WTC11 (cell line): ENCODE results near the gene MYMK. TPM values are rescaled to one million over a fixed set of nuclear protein-coding genes. Genes with fewer than 3 reads are reported as not detected.

ENCODE experiments used
- ATAC-seq: fragments of 200-7000 bp; cut with Tn5 transposase; 2 replicates; pipeline ENCODE4 v1.10.0; 2021; ENCODE audit warnings: mild to moderate bottlenecking, moderate library complexity
- CTCF ChIA-PET: fragments of 300-600 bp; sonication (Branson Sonifier 250); formaldehyde crosslinking; loops from one replicate; lab custom pipeline; 2021; ENCODE audit warnings: antibody characterized with exemption; lab: Charles Lee
- POLR2A ChIA-PET: fragments of 350-600 bp; sonication (Branson Sonifier 250); formaldehyde crosslinking; loops from one replicate; lab custom pipeline; 2021; ENCODE audit warnings: antibody characterized with exemption; lab: Charles Lee
- DNase-seq: peaks from one replicate; pipeline ENCODE4 v3.0.0; 2021; ENCODE audit warnings: low spot score
- H3K27ac Mint-ChIP-seq: 2 replicates; pipeline ENCODE4 v1.8.0; 2021; ENCODE audit warnings: mixed read lengths
- H3K27me3 Mint-ChIP-seq: 2 replicates; pipeline ENCODE4 v1.8.0; 2021; ENCODE audit warnings: low read depth, mild to moderate bottlenecking, moderate library complexity, mixed read lengths
- H3K36me3 Mint-ChIP-seq: 2 replicates; pipeline ENCODE4 v1.8.0; 2021; ENCODE audit warnings: mixed read lengths
- H3K4me1 Mint-ChIP-seq: 2 replicates; pipeline ENCODE4 v1.8.0; 2022; ENCODE audit warnings: mixed read lengths
- H3K4me3 Mint-ChIP-seq: 2 replicates; pipeline ENCODE4 v1.8.0; 2021; ENCODE audit warnings: mild to moderate bottlenecking, moderate library complexity, mixed read lengths
- H3K9me3 Mint-ChIP-seq: 2 replicates; pipeline ENCODE4 v1.8.0; 2021; ENCODE audit warnings: mixed read lengths
- ERG ChIP-seq: fragments of 250-450 bp; sonication (Bioruptor Pico); IDR thresholded peaks from 2 replicates; pipeline ENCODE4 v1.8.0; 2021; ENCODE audit warnings: mild to moderate bottlenecking
- FOXJ3 ChIP-seq: sonication (generic); formaldehyde crosslinking; IDR thresholded peaks from 2 replicates; pipeline ENCODE4 v1.9.0; 2021; ENCODE audit warnings: missing genetic modification reagents, mild to moderate bottlenecking, borderline replicate concordance
- GTF2I ChIP-seq: fragments of 250-450 bp; sonication (Bioruptor Pico); conservative IDR thresholded peaks from 2 replicates; pipeline ENCODE4 v1.4.0; 2021; ENCODE audit warnings: mild to moderate bottlenecking
- MXD4 ChIP-seq: fragments of 250-450 bp; sonication (Bioruptor Pico); IDR thresholded peaks from 2 replicates; pipeline ENCODE4 v1.8.0; 2021; ENCODE audit warnings: mild to moderate bottlenecking, moderate library complexity, borderline replicate concordance
- NR2C2 ChIP-seq: sonication (generic); formaldehyde crosslinking; IDR thresholded peaks from 2 replicates; pipeline ENCODE4 v1.8.0; 2022; ENCODE audit warnings: mild to moderate bottlenecking, missing genetic modification reagents
- RELA ChIP-seq: sonication (generic); formaldehyde crosslinking; IDR thresholded peaks from 2 replicates; pipeline ENCODE4 v1.8.1; 2022; ENCODE audit warnings: missing genetic modification reagents, mild to moderate bottlenecking, borderline replicate concordance
- SMAD4 ChIP-seq: sonication (generic); formaldehyde crosslinking; IDR thresholded peaks from 2 replicates; pipeline ENCODE4 v1.8.0; 2022; ENCODE audit warnings: mild to moderate bottlenecking, missing genetic modification reagents
- SP1 ChIP-seq: sonication (generic); formaldehyde crosslinking; conservative IDR thresholded peaks from 2 replicates; pipeline ENCODE4 v1.8.1; 2022; ENCODE audit warnings: missing genetic modification reagents
- TCF7 ChIP-seq: sonication (generic); formaldehyde crosslinking; IDR thresholded peaks from 2 replicates; pipeline ENCODE4 v1.8.0; 2022; ENCODE audit warnings: mild to moderate bottlenecking, low read depth, missing genetic modification reagents, moderate library complexity
- TP53 ChIP-seq: sonication (generic); formaldehyde crosslinking; IDR thresholded peaks from 2 replicates; pipeline ENCODE4 v1.8.1; 2023; ENCODE audit warnings: mild to moderate bottlenecking, missing genetic modification reagents
- ZMAT4 ChIP-seq: fragments of 250-450 bp; sonication (Bioruptor Pico); IDR thresholded peaks from 2 replicates; pipeline ENCODE4 v1.9.0; 2021; ENCODE audit warnings: mild to moderate bottlenecking
- ZNF219 ChIP-seq: sonication (generic); formaldehyde crosslinking; IDR thresholded peaks from 2 replicates; pipeline ENCODE4 v1.8.0; 2023; ENCODE audit warnings: missing genetic modification reagents, mild to moderate bottlenecking, borderline replicate concordance
- ZNF232 ChIP-seq: sonication (generic); formaldehyde crosslinking; IDR thresholded peaks from 2 replicates; pipeline ENCODE4 v1.8.0; 2022; ENCODE audit warnings: mild to moderate bottlenecking, missing genetic modification reagents
- total RNA-seq: library from RNA; stranded (reverse); gene quantifications from 3 replicates; pipeline ENCODE4 v1.2.3, GENCODE V29; 2021
- TF ChIP-seq, protein P1 (sequence below): sonication (generic); formaldehyde crosslinking; IDR thresholded peaks from 2 replicates; pipeline ENCODE4 v1.8.1; 2022; ENCODE audit warnings: mild to moderate bottlenecking, missing genetic modification reagents, moderate library complexity, borderline replicate concordance
- TF ChIP-seq, protein P2 (sequence below): sonication (generic); formaldehyde crosslinking; IDR thresholded peaks from 2 replicates; pipeline ENCODE4 v1.8.1; 2023; ENCODE audit warnings: mild to moderate bottlenecking, missing genetic modification reagents, borderline replicate concordance
- TF ChIP-seq, protein P3 (sequence below): sonication (generic); formaldehyde crosslinking; IDR thresholded peaks from 2 replicates; pipeline ENCODE4 v1.8.1; 2023; ENCODE audit warnings: mild to moderate bottlenecking, missing genetic modification reagents, moderate library complexity

The MYMK gene
- total RNA-seq, 1 experiment from 2014 or later, result not detected

DNA sequence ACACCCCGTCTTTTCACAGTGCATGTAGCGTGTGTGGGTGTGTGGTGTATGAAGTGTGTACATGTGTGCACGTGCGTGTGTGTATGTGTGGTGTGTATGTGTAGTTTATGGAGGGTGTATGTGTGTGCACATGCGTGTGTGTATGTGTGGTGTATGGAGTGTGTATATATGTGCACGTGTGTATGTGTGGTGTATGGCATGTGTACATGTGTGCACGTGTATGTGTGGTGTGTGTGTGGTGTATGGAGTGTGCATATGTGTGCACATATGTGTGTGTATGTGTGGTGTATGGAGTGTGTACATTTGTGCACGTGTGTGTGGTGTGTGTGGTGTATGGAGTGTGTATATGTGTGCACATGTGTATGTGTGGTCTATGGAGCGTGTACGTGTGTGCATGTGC, 13.2 kb downstream of the MYMK start (continued):
- TF ChIP-seq MXD4 (no peak), ZMAT4 (CRISPR knock-in tag) (no peak), SP1 (CRISPR knock-in tag) (no peak), RELA (CRISPR knock-in tag) (no peak), SMAD4 (CRISPR knock-in tag) (no peak), ZNF232 (CRISPR knock-in tag) (no peak)
- TF ChIP-seq, protein P1, sequence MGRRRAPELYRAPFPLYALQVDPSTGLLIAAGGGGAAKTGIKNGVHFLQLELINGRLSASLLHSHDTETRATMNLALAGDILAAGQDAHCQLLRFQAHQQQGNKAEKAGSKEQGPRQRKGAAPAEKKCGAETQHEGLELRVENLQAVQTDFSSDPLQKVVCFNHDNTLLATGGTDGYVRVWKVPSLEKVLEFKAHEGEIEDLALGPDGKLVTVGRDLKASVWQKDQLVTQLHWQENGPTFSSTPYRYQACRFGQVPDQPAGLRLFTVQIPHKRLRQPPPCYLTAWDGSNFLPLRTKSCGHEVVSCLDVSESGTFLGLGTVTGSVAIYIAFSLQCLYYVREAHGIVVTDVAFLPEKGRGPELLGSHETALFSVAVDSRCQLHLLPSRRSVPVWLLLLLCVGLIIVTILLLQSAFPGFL (CRISPR knock-in tag), result no peak
- TF ChIP-seq, protein P2, sequence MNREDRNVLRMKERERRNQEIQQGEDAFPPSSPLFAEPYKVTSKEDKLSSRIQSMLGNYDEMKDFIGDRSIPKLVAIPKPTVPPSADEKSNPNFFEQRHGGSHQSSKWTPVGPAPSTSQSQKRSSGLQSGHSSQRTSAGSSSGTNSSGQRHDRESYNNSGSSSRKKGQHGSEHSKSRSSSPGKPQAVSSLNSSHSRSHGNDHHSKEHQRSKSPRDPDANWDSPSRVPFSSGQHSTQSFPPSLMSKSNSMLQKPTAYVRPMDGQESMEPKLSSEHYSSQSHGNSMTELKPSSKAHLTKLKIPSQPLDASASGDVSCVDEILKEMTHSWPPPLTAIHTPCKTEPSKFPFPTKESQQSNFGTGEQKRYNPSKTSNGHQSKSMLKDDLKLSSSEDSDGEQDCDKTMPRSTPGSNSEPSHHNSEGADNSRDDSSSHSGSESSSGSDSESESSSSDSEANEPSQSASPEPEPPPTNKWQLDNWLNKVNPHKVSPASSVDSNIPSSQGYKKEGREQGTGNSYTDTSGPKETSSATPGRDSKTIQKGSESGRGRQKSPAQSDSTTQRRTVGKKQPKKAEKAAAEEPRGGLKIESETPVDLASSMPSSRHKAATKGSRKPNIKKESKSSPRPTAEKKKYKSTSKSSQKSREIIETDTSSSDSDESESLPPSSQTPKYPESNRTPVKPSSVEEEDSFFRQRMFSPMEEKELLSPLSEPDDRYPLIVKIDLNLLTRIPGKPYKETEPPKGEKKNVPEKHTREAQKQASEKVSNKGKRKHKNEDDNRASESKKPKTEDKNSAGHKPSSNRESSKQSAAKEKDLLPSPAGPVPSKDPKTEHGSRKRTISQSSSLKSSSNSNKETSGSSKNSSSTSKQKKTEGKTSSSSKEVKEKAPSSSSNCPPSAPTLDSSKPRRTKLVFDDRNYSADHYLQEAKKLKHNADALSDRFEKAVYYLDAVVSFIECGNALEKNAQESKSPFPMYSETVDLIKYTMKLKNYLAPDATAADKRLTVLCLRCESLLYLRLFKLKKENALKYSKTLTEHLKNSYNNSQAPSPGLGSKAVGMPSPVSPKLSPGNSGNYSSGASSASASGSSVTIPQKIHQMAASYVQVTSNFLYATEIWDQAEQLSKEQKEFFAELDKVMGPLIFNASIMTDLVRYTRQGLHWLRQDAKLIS, result no peak

- Mint-ChIP-seq H3K27ac (no peak overlapping the region), H3K36me3 (no peaks in the 10 kb centered on the region), H3K9me3 (no peaks in the 10 kb centered on the region), H3K4me3 (no peak overlapping the region), H3K27me3 (no peaks in the 10 kb centered on the region), H3K4me1 (peaks cover 14% of the 10 kb centered on the region)
- TF ChIP-seq, protein P3, sequence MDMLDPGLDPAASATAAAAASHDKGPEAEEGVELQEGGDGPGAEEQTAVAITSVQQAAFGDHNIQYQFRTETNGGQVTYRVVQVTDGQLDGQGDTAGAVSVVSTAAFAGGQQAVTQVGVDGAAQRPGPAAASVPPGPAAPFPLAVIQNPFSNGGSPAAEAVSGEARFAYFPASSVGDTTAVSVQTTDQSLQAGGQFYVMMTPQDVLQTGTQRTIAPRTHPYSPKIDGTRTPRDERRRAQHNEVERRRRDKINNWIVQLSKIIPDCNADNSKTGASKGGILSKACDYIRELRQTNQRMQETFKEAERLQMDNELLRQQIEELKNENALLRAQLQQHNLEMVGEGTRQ (CRISPR knock-in tag), result no peak
- TF ChIP-seq TCF7 (CRISPR knock-in tag), result no peak
- no peak for TF ChIP-seq NR2C2 (CRISPR knock-in tag)
- TF ChIP-seq FOXJ3 (CRISPR knock-in tag), result no peak
- TF ChIP-seq GTF2I (CRISPR knock-in tag), result no peak
- no peak for TF ChIP-seq TP53 (CRISPR knock-in tag)
- no peak for TF ChIP-seq ZNF219 (CRISPR knock-in tag)
- no peak for TF ChIP-seq ZMAT4 (CRISPR knock-in tag)
- no peak for TF ChIP-seq ERG
- no peak for TF ChIP-seq ZNF232 (CRISPR knock-in tag)
- ChIA-PET CTCF (interaction anchor here (1.4 to 2.0 kb wide), 2 partner anchors 15 to 29 kb away, joined by 3 to 7 read pairs; no protein-coding TSS in a partner anchor), POLR2A (no interaction called here)
- ATAC-seq, result no peak
- DNase-seq, result no peak
Measured at GRCh38 chr9:133510926-133511505, 13.7 kb downstream of the MYMK start.
